HepG2 (cell line): Measurements from ENCODE around the gene AMDHD1. TPM values are rescaled to one million over a fixed set of nuclear protein-coding genes. Genes with fewer than 3 reads are reported as not detected.

ENCODE experiments used
- E2F1 ChIP-seq: sonication (generic); formaldehyde crosslinking; IDR thresholded peaks from 2 replicates; pipeline ENCODE4 v1.5.0; 2020; ENCODE audit warnings: missing genetic modification reagents
- MAX ChIP-seq: IDR thresholded peaks from 2 replicates; pipeline ENCODE4 v1.6.1; 2012; ENCODE audit warnings: inconsistent platforms
- MIER2 ChIP-seq: IDR thresholded peaks from 2 replicates; pipeline ENCODE4 v1.6.1; 2016; ENCODE audit warnings: missing biosample characterization, missing genetic modification reagents
- MXD1 ChIP-seq: sonication (generic); formaldehyde crosslinking; IDR thresholded peaks from 2 replicates; pipeline ENCODE4 v1.4.0; 2020; ENCODE audit warnings: mild to moderate bottlenecking, missing genetic modification reagents
- PHB2 ChIP-seq: fragments of 450-650 bp; IDR thresholded peaks from 2 replicates; pipeline ENCODE4 v1.6.1; 2018; ENCODE audit not compliant: partially characterized antibody
- PLRG1 ChIP-seq: fragments of 450-650 bp; conservative IDR thresholded peaks from 2 replicates; pipeline ENCODE4 v1.6.1; 2016
- REPIN1 ChIP-seq: sonication (generic); formaldehyde crosslinking; IDR thresholded peaks from 2 replicates; pipeline ENCODE4 v1.8.0; 2022; ENCODE audit warnings: missing genetic modification reagents, low read depth, mild to moderate bottlenecking, borderline replicate concordance
- SMC3 ChIP-seq: IDR thresholded peaks from 2 replicates; pipeline ENCODE4 v1.6.1; 2011; ENCODE audit warnings: low read length, improper control_type of control experiment
- ZBTB26 ChIP-seq: IDR thresholded peaks from 2 replicates; pipeline ENCODE4 v1.6.1; 2016; ENCODE audit warnings: missing compliant biosample characterization, missing genetic modification reagents, borderline replicate concordance
- ZBTB43 ChIP-seq: sonication (generic); formaldehyde crosslinking; conservative IDR thresholded peaks from 2 replicates; pipeline ENCODE4 v1.4.0; 2020; ENCODE audit warnings: missing genetic modification reagents
- ZMYM4 ChIP-seq: sonication (generic); formaldehyde crosslinking; IDR thresholded peaks from 2 replicates; pipeline ENCODE4 v1.8.1; 2023; ENCODE audit warnings: mild to moderate bottlenecking, missing genetic modification reagents
- ZNF230 ChIP-seq: sonication (generic); formaldehyde crosslinking; IDR thresholded peaks from 2 replicates; pipeline ENCODE4 v1.4.0; 2020; ENCODE audit warnings: mild to moderate bottlenecking, missing genetic modification reagents
- ZNF235 ChIP-seq: sonication (generic); formaldehyde crosslinking; IDR thresholded peaks from 2 replicates; pipeline ENCODE4 v1.8.1; 2023; ENCODE audit warnings: mild to moderate bottlenecking, missing genetic modification reagents, borderline replicate concordance
- ZNF496 ChIP-seq: sonication (generic); formaldehyde crosslinking; IDR thresholded peaks from 2 replicates; pipeline ENCODE4 v1.8.1; 2023; ENCODE audit warnings: mild to moderate bottlenecking, moderate library complexity, missing genetic modification reagents; ENCODE audit not compliant: insufficient replicate concordance
- ZNF646 ChIP-seq: sonication (generic); formaldehyde crosslinking; IDR thresholded peaks from 2 replicates; pipeline ENCODE4 v1.9.0; 2021; ENCODE audit warnings: mild to moderate bottlenecking, missing genetic modification reagents
- ZNF703 ChIP-seq: sonication (generic); formaldehyde crosslinking; IDR thresholded peaks from 2 replicates; pipeline ENCODE4 v1.5.1; 2020; ENCODE audit warnings: missing genetic modification reagents, mild to moderate bottlenecking, moderate library complexity, borderline replicate concordance
- ZNF704 ChIP-seq: sonication (generic); formaldehyde crosslinking; IDR thresholded peaks from 2 replicates; pipeline ENCODE4 v1.8.1; 2023; ENCODE audit warnings: mild to moderate bottlenecking, inconsistent platforms, moderate library complexity, missing genetic modification reagents, borderline replicate concordance
- polyA plus RNA-seq, 8 experiments: library from polyadenylated mRNA; depleted of rRNA in 3 of 8; stranded (reverse) in 7 of 8; unstranded in 1 of 8; fragments of >200 nt; fragmentation: Illumina TruSeq in 4 of 8; extraction: Trizol in 4 of 8; gene quantifications; 2 replicates each; pipeline versions ENCODE4 v1.2.1 to v1.2.3, GENCODE V29; 2011 to 2016; ENCODE audit warnings: low read depth in 4 of 8, missing spikeins in 1 of 8, mixed read lengths in 1 of 8; ENCODE audit not compliant: insufficient read depth in 1 of 8
- total RNA-seq, 5 experiments: library from RNA; depleted of rRNA; stranded (reverse); fragments of >200 nt; fragmentation: Illumina TruSeq; extraction: Trizol; gene quantifications; 2 replicates each; pipeline ENCODE4 v1.2.3, GENCODE V29; 2016; ENCODE audit warnings: low read depth in 1 of 5

Gene AMDHD1
- total and polyA plus RNA-seq, 2 of the 13 experiments (the other 11 are each of a cell fraction or from before 2014, with no cell fraction given) = 6.5 to 29.6 TPM

- TF ChIP-seq MXD1 (CRISPR knock-in tag) (no peak), ZNF704 (no peak), ZMYM4 (peak; percentile 57; the same call in 1 of the 2 replicates), SMC3 (peak; percentile 94), ZNF496 (CRISPR knock-in tag) (no peak), MAX (no peak), PLRG1 (no peak), ZBTB26 (no peak), E2F1 (no peak), PHB2 (no peak), ZNF646 (CRISPR knock-in tag) (no peak), MIER2 (CRISPR knock-in tag) (no peak), ZNF703 (CRISPR knock-in tag) (no peak), REPIN1 (CRISPR knock-in tag) (0 out of 2 replicates have a peak, but pooled peaks have one; percentile 31), ZBTB43 (no peak), ZNF230 (CRISPR knock-in tag) (no peak), ZNF235 (CRISPR knock-in tag) (no peak)
Observed at GRCh38 chr12:95998611-95999286, 55.6 kb downstream of the AMDHD1 start (continued).
